HepG2 (cell line): ENCODE results near the gene TLE7. TPM values are rescaled to one million over a fixed set of nuclear protein-coding genes. Genes with fewer than 3 reads are reported as not detected.

ENCODE experiments used
- CENPX ChIP-seq: sonication (generic); formaldehyde crosslinking; IDR thresholded peaks from 2 replicates; pipeline ENCODE4 v1.9.0; 2021; ENCODE audit warnings: mild to moderate bottlenecking, missing genetic modification reagents, moderate library complexity
- DR1 ChIP-seq: sonication (generic); formaldehyde crosslinking; IDR thresholded peaks from 2 replicates; pipeline ENCODE4 v1.8.0; 2021; ENCODE audit warnings: mild to moderate bottlenecking, missing genetic modification reagents, inconsistent platforms
- GMEB2 ChIP-seq: IDR thresholded peaks from 2 replicates; pipeline ENCODE4 v1.6.1; 2016; ENCODE audit warnings: missing biosample characterization, missing genetic modification reagents, low read depth
- HNRNPK ChIP-seq: fragments of 200-400 bp; formaldehyde crosslinking; IDR thresholded peaks from 2 replicates; pipeline ENCODE4 v1.6.1; 2018; ENCODE audit warnings: low read length, low read depth, moderate library complexity, mild to moderate bottlenecking; ENCODE audit not compliant: poor library complexity, severe bottlenecking
- MAZ ChIP-seq, 2 experiments: sonication (generic) in 1 of 2; formaldehyde crosslinking in 1 of 2; IDR thresholded peaks; 2 replicates each; pipeline versions ENCODE4 v1.5.0 to v1.6.1; 2012 to 2020; ENCODE audit warnings: low read depth in 2 of 2, mild to moderate bottlenecking in 2 of 2, borderline replicate concordance in 1 of 2, improper control_type of control experiment in 1 of 2, low read length in 1 of 2, missing genetic modification reagents in 1 of 2, moderate library complexity in 1 of 2
- NCOA5 ChIP-seq: sonication (generic); formaldehyde crosslinking; IDR thresholded peaks from 2 replicates; pipeline ENCODE4 v1.4.0; 2020; ENCODE audit warnings: missing genetic modification reagents
- TRIM24 ChIP-seq: sonication (generic); formaldehyde crosslinking; IDR thresholded peaks from 2 replicates; pipeline ENCODE4 v1.8.0; 2022; ENCODE audit warnings: mild to moderate bottlenecking, missing genetic modification reagents
- ZBTB38 ChIP-seq: sonication (generic); formaldehyde crosslinking; IDR thresholded peaks from 2 replicates; pipeline ENCODE4 v1.5.1; 2020; ENCODE audit warnings: mild to moderate bottlenecking, missing genetic modification reagents
- ZNF746 ChIP-seq: sonication (generic); formaldehyde crosslinking; IDR thresholded peaks from 2 replicates; pipeline ENCODE4 v1.8.0; 2022; ENCODE audit warnings: mild to moderate bottlenecking, missing genetic modification reagents
- ZNF777 ChIP-seq: sonication (generic); formaldehyde crosslinking; IDR thresholded peaks from 2 replicates; pipeline ENCODE4 v1.4.0; 2020; ENCODE audit warnings: missing genetic modification reagents
- ZSCAN9 ChIP-seq: IDR thresholded peaks from 2 replicates; pipeline ENCODE4 v1.6.1; 2016; ENCODE audit warnings: borderline replicate concordance
- polyA plus RNA-seq, 8 experiments: library from polyadenylated mRNA; depleted of rRNA in 3 of 8; stranded (reverse) in 7 of 8; unstranded in 1 of 8; fragments of >200 nt; fragmentation: Illumina TruSeq in 4 of 8; extraction: Trizol in 4 of 8; gene quantifications; 2 replicates each; pipeline versions ENCODE4 v1.2.1 to v1.2.3, GENCODE V29; 2011 to 2016; ENCODE audit warnings: low read depth in 4 of 8, missing spikeins in 1 of 8, mixed read lengths in 1 of 8; ENCODE audit not compliant: insufficient read depth in 1 of 8
- total RNA-seq, 5 experiments: library from RNA; depleted of rRNA; stranded (reverse); fragments of >200 nt; fragmentation: Illumina TruSeq; extraction: Trizol; gene quantifications; 2 replicates each; pipeline ENCODE4 v1.2.3, GENCODE V29; 2016; ENCODE audit warnings: low read depth in 1 of 5
- TF ChIP-seq, protein P1 (sequence below), 2 experiments: sonication (generic) in 1 of 2; formaldehyde crosslinking in 1 of 2; IDR thresholded peaks; 2 replicates each; pipeline versions ENCODE4 v1.6.1 to v1.9.0; 2014 to 2022; ENCODE audit warnings: antibody characterized with exemption in 1 of 2, borderline replicate concordance in 1 of 2, inconsistent platforms in 1 of 2, low read depth in 1 of 2, missing genetic modification reagents in 1 of 2
- TF ChIP-seq, protein P2 (sequence below): sonication (generic); formaldehyde crosslinking; conservative IDR thresholded peaks from 2 replicates; pipeline ENCODE4 v1.4.0; 2020; ENCODE audit warnings: missing genetic modification reagents
- TF ChIP-seq, protein P3 (sequence below): IDR thresholded peaks from 2 replicates; pipeline ENCODE4 v1.6.1; 2012; ENCODE audit warnings: low read length, improper control_type of control experiment

Gene TLE7
- total and polyA plus RNA-seq, 2 of the 13 experiments (the other 11 are each of a cell fraction or from before 2014, with no cell fraction given), result not detected

DNA sequence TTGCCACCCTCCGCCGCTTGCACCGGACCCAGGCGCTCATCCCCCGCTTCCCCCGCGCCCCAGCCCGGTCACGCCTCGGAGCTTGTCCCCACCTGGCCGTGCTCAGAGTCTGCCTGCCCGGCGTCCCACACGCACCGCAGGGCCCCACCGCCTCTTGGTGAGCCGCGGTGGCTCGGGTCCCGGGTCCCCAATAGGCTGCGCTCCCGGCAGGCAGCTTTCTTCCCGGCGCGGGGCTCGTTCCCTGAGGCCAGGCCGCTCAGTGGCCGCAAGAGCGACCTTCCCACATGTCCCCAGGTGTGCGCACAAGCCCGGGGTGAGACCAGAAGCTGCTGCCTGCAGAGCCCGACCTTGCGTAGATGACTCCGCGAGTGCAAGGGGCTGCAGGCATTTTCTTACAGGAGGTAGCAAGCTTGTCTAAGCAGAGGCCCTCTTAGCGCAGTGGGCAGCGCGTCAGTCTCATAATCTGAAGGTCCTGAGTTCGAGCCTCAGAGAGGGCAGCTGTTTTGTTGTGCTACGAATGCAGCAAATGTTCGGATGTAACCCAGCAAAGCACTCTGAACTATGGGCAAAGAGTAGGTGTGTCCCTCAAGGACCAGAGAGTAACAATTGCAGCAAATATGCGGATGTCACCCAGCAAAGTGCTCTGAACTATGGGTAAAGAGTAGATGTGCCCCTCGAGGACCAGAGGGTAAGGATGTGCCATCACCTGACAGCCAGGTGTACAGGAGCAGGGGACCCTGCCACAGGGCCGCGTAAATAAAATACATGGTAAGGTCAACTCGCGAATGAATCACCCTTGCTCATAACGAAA lies 15.6 kb downstream of the TLE7 start (continued):
- TF ChIP-seq, protein P1, sequence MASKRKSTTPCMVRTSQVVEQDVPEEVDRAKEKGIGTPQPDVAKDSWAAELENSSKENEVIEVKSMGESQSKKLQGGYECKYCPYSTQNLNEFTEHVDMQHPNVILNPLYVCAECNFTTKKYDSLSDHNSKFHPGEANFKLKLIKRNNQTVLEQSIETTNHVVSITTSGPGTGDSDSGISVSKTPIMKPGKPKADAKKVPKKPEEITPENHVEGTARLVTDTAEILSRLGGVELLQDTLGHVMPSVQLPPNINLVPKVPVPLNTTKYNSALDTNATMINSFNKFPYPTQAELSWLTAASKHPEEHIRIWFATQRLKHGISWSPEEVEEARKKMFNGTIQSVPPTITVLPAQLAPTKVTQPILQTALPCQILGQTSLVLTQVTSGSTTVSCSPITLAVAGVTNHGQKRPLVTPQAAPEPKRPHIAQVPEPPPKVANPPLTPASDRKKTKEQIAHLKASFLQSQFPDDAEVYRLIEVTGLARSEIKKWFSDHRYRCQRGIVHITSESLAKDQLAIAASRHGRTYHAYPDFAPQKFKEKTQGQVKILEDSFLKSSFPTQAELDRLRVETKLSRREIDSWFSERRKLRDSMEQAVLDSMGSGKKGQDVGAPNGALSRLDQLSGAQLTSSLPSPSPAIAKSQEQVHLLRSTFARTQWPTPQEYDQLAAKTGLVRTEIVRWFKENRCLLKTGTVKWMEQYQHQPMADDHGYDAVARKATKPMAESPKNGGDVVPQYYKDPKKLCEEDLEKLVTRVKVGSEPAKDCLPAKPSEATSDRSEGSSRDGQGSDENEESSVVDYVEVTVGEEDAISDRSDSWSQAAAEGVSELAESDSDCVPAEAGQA (IDR thresholded peaks at IDR 0.05; ENCODE audit: low read depth), result peak; percentile 60
- TF ChIP-seq, protein P1 (CRISPR knock-in tag; IDR thresholded peaks at IDR 0.05; ENCODE audit: borderline replicate concordance), result no peak; the same call in none of the 2 replicates
- TF ChIP-seq, protein P2, sequence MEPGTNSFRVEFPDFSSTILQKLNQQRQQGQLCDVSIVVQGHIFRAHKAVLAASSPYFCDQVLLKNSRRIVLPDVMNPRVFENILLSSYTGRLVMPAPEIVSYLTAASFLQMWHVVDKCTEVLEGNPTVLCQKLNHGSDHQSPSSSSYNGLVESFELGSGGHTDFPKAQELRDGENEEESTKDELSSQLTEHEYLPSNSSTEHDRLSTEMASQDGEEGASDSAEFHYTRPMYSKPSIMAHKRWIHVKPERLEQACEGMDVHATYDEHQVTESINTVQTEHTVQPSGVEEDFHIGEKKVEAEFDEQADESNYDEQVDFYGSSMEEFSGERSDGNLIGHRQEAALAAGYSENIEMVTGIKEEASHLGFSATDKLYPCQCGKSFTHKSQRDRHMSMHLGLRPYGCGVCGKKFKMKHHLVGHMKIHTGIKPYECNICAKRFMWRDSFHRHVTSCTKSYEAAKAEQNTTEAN, result peak; percentile 76
- TF ChIP-seq ZSCAN9, result peak; percentile 97
- TF ChIP-seq NCOA5, result no peak; the same call in 1 of the 2 replicates
- peak; percentile 80; the same call in 1 of the 2 replicates for TF ChIP-seq DR1 (CRISPR knock-in tag)
- TF ChIP-seq CENPX (CRISPR knock-in tag), result no peak
- TF ChIP-seq ZNF746 (CRISPR knock-in tag), result 0 out of 2 replicates have a peak, but pooled peaks have one; percentile 68
- TF ChIP-seq, protein P3, sequence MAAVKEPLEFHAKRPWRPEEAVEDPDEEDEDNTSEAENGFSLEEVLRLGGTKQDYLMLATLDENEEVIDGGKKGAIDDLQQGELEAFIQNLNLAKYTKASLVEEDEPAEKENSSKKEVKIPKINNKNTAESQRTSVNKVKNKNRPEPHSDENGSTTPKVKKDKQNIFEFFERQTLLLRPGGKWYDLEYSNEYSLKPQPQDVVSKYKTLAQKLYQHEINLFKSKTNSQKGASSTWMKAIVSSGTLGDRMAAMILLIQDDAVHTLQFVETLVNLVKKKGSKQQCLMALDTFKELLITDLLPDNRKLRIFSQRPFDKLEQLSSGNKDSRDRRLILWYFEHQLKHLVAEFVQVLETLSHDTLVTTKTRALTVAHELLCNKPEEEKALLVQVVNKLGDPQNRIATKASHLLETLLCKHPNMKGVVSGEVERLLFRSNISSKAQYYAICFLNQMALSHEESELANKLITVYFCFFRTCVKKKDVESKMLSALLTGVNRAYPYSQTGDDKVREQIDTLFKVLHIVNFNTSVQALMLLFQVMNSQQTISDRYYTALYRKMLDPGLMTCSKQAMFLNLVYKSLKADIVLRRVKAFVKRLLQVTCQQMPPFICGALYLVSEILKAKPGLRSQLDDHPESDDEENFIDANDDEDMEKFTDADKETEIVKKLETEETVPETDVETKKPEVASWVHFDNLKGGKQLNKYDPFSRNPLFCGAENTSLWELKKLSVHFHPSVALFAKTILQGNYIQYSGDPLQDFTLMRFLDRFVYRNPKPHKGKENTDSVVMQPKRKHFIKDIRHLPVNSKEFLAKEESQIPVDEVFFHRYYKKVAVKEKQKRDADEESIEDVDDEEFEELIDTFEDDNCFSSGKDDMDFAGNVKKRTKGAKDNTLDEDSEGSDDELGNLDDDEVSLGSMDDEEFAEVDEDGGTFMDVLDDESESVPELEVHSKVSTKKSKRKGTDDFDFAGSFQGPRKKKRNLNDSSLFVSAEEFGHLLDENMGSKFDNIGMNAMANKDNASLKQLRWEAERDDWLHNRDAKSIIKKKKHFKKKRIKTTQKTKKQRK, result no peak
- TF ChIP-seq ZBTB38 (CRISPR knock-in tag), result no peak; the same call in 1 of the 2 replicates
- TF ChIP-seq ZNF777 (CRISPR knock-in tag), result peak; percentile 77; the same call in 1 of the 2 replicates
- TF ChIP-seq HNRNPK, result peak; percentile 16
- TF ChIP-seq MAZ (IDR thresholded peaks at IDR 0.05; ENCODE audit: borderline replicate concordance, low read depth, low read length), result peak; percentile 34; the same call in 1 of the 2 replicates
- peak; percentile 86 for TF ChIP-seq MAZ (CRISPR knock-in tag; IDR thresholded peaks at IDR 0.05; ENCODE audit: low read depth)
- no peak for TF ChIP-seq GMEB2 (CRISPR knock-in tag)
- 0 out of 2 replicates have a peak, but pooled peaks have one; percentile 62 for TF ChIP-seq TRIM24
